BE2C (cell line): ENCODE measurements around the gene TST.

Source experiments
- DNase-seq: peaks from one replicate; pipeline ENCODE4 v3.0.0-alpha.2; 2020
- H3K27me3 ChIP-seq: fragments of 250-450 bp; sonication (Bioruptor Pico); 2 replicates; pipeline ENCODE4 v1.5.1; 2020; ENCODE audit warnings: mild to moderate bottlenecking
- H3K36me3 ChIP-seq: fragments of 250-450 bp; sonication (Bioruptor Pico); 2 replicates; pipeline ENCODE4 v1.5.1; 2020; ENCODE audit warnings: mild to moderate bottlenecking
- H3K4me1 ChIP-seq: fragments of 250-450 bp; sonication (Bioruptor Pico); 2 replicates; pipeline ENCODE4 v1.5.1; 2020
- H3K4me3 ChIP-seq: 2 replicates; pipeline ENCODE4 v1.5.1; 2011; ENCODE audit warnings: low read depth, low read length
- H3K9me3 ChIP-seq: fragments of 250-450 bp; sonication (Bioruptor Pico); 2 replicates; pipeline ENCODE4 v1.5.1; 2020
- TF ChIP-seq, protein P1 (sequence below): IDR thresholded peaks from 2 replicates; pipeline ENCODE4 v1.5.1; 2012; ENCODE audit warnings: mild to moderate bottlenecking, low read depth, low read length

TST gene

GRCh38 chr22:37018815-37019308, 385 bp downstream of the TST start:
- peak; percentile 48 for DNase-seq

GRCh38 chr22:37018086-37018814, 997 bp downstream of the TST start:
- Histone ChIP-seq H3K27me3 (no peaks in the 10 kb centered on the region), H3K4me1 (peaks cover 6% of the 10 kb centered on the region), H3K9me3 (no peaks in the 10 kb centered on the region), H3K4me3 (peak overlapping the region; percentile 67), H3K36me3 (peaks cover 18% of the 10 kb centered on the region)
- TF ChIP-seq, protein P1, sequence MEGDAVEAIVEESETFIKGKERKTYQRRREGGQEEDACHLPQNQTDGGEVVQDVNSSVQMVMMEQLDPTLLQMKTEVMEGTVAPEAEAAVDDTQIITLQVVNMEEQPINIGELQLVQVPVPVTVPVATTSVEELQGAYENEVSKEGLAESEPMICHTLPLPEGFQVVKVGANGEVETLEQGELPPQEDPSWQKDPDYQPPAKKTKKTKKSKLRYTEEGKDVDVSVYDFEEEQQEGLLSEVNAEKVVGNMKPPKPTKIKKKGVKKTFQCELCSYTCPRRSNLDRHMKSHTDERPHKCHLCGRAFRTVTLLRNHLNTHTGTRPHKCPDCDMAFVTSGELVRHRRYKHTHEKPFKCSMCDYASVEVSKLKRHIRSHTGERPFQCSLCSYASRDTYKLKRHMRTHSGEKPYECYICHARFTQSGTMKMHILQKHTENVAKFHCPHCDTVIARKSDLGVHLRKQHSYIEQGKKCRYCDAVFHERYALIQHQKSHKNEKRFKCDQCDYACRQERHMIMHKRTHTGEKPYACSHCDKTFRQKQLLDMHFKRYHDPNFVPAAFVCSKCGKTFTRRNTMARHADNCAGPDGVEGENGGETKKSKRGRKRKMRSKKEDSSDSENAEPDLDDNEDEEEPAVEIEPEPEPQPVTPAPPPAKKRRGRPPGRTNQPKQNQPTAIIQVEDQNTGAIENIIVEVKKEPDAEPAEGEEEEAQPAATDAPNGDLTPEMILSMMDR, result no peak
- DNase-seq, result no peak

More at GRCh38 chr22:37018815-37019308, 385 bp downstream of the TST start:
- Histone ChIP-seq H3K36me3 (peaks cover 22% of the 10 kb centered on the region), H3K9me3 (no peaks in the 10 kb centered on the region), H3K4me1 (peaks cover 6% of the 10 kb centered on the region), H3K4me3 (peak overlapping the region; percentile 67), H3K27me3 (no peaks in the 10 kb centered on the region)
- TF ChIP-seq, protein P1, result no peak

DNA sequence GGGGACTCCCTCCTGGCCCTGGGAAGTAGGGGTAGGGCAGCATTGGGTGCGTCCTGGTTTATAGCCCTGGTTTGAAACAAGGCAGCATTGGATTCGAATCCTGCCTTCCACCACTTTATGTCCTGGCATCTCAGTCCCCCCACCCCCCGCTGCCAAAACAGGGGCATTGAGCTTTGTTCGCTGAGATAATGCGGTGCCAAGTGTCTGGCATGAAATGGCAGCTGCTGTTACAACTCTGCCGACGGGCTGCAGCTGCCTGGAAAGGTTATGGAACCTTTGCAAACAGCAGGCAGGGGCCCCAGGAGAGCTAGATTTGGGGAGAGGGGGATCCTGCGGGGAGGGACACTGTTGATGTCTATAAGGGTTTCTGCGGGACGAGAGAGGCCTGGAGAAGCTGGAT, 1.9 kb downstream of the TST start:
- peaks cover 15% of the 10 kb centered on the region for H3K36me3 ChIP-seq
- no peaks in the 10 kb centered on the region for H3K27me3 ChIP-seq
- H3K9me3 ChIP-seq, result no peaks in the 10 kb centered on the region
- no peak overlapping the region for H3K4me3 ChIP-seq
- peaks cover 6% of the 10 kb centered on the region for H3K4me1 ChIP-seq
- DNase-seq, result no peak
- TF ChIP-seq, protein P1, result no peak

DNA sequence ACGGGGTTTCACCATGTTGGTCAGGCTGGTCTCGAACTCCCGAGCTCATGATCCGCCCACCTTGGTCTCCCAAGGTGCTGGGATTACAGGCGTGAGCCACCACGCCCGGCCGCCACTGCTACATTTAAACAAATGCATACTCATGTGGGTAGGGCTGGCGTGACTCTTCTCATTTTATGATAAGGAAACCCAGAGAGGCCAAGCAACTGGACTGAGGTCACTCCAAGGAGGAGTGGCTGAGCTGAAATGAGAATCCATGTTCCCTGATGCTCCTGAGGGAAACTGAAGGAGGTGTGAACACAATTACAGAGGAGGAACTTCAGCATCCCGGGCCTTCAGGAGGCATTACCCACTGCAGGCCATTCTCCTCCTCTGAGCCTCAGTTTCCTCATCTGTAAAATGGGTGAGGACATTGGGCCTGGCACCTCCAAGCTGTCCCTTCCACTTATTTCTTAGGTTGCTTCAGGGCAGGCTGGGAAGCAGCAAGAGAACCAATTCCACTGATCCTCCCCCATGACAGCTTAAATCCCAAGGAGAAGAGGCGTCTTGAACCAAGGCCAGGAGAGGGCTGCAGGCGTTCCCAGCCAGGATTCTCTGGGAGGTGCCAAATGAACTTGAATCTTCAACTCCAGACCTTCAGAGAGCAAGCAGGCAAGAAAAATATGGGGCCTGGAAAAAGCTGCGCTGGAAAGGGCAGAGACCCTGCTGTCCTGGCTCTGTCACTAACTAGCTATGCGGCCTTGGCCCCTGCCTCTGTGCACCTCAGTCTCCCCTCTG, 2.9 kb downstream of the TST start:
- H3K9me3 ChIP-seq, result no peaks in the 10 kb centered on the region
- TF ChIP-seq, protein P1, result no peak
- H3K27me3 ChIP-seq, result no peaks in the 10 kb centered on the region
- H3K4me3 ChIP-seq, result no peak overlapping the region
- peaks cover 6% of the 10 kb centered on the region for H3K4me1 ChIP-seq
- DNase-seq, result no peak
- H3K36me3 ChIP-seq, result peaks cover 13% of the 10 kb centered on the region

GRCh38 chr22:37015587-37015878, 3.7 kb downstream of the TST start:
- Histone ChIP-seq H3K36me3 (peaks cover 13% of the 10 kb centered on the region), H3K4me3 (no peak overlapping the region), H3K4me1 (peaks cover 6% of the 10 kb centered on the region), H3K9me3 (no peaks in the 10 kb centered on the region), H3K27me3 (no peaks in the 10 kb centered on the region)
- TF ChIP-seq, protein P1, result no peak
- no peak for DNase-seq
